ENCODE measurements around the gene SPINK1.
"Not testable (repeated sequence)": the region's sequence is repeated elsewhere in the genome, so short reads cannot be mapped to it uniquely, and the experiment has no call there.

SPINK1 gene

DNA sequence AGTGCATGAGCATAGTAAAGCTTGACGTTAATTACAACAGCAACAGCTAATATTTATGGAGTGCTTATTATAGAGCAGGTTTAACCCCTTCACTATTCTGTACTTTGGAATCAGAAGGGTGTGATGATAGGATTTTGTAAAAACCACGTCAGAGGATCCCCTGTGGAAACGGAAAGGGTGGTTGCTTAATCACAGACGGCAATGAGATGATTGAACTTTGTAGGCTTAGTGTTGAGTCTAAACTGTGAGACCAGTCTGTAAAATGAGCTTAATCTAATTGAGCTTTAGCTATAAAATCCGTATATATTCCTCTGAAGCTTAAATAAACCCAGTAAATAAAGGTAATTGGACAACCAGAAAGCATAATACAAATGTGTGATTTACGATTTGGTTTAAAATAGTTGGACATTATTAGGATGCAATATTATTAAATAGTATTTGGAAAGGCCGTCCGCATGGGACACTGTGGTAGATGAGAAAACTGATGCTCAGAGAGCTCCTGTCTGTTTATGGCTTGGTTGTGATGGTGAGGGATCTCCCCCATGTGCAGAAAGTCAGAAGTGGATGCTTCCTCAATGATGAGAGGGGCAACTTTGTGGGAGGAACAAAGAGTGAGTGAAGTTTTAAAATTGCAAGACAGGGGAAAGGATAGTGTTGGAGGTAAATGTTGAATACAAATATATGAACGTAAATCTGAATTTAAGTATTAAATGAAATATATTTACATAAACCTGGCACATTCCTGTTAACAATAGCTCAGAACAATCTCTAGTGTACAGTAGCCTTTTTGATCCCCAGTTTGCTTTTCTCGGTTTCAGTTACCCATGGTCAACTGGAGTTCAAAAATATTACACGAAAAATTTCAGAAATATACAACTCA is 23.7 kb upstream of the SPINK1 start:
- no peak for DNase-seq (ENCODE audit: low spot score)

DNA sequence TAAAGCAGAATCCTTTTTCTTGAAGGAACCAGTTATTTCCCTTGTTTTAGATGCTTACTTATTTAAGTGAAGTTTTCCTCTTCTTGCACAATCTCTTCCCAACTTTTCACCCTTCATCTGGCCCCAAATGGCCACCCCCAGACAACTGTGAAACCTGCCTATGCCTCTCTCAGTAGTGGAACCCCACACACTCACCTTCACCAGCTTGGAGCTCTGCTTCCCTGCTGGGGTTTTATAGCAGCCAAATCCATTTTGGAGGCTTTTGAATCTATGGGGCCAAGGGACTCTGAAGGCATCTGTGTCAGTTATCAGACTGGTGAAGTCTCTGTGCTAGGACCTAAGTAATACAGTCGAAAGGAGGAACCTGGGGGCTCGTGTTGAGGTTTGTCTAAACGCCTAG is 22.9 kb upstream of the SPINK1 start:
- DNase-seq (ENCODE audit: low spot score) = no peak

DNA sequence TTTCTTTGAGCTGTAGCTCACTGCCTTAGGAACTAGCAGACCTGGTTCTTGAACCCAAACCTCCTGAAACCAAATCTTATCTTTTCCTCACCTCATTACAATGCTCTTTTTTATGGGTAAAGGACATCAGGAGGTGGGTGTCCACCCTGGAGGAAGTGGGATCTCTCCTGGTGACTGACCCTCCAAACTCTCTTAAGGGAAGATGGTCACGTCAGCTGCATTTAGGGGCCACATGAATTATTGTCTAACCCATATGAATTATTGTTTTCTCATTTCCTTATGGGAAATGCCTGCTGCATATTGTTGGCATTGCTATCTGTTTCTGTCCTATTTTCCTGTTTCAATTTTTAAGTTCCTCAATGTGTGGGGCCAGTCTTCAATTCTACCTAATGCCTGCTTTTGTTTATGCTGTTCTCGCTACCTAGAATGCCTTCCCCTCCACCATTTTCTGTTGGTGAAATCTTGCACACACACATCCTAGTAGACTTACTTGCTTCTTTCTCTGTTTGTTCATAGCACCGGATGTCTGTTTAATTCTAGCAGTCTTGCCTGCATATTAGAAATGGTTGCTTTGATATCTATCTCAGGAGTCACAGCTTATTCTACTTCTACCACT is 22.0 kb upstream of the SPINK1 start:
- DNase-seq (ENCODE audit: low spot score) = no peak

DNA sequence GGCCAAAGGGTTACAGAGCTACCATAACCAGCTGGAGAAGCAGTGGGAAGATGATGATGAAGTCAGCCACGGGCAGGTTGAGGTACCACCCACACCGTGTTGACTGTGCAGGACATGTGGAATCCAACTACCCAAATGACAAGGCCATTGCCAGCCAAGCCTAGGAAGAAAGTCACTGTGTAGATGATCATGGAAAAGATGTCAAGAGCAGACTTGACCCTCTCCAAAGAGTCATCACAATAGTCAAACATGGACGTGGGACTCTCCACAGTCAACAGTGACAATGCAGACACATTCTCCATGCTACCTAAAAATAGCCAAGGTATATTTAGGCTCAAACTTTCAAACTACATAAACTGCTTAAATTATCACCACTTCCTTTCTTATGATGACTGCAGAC is 20.9 kb upstream of the SPINK1 start:
- DNase-seq (ENCODE audit: low spot score) = no peak

DNA sequence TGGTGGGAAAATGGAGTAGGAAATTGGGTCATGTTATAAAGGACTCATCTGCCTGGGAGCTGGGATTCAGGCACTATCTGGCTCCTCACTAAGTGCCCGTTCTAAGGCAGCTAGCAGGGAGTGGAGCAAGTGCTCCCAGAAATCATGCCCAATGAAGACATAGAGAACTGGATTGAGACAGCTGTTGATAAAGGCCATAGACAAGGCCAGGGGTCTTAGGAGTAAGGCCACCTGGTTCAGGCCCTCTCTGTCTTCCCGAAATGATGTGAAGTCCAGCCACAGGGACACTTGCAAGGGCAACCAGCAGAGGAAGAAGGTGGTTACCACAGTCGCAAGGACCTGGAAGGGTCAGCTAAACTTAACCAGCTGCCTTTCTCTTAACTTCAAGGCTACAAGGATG is 20.1 kb upstream of the SPINK1 start:
- no peak for DNase-seq (ENCODE audit: low spot score)

DNA sequence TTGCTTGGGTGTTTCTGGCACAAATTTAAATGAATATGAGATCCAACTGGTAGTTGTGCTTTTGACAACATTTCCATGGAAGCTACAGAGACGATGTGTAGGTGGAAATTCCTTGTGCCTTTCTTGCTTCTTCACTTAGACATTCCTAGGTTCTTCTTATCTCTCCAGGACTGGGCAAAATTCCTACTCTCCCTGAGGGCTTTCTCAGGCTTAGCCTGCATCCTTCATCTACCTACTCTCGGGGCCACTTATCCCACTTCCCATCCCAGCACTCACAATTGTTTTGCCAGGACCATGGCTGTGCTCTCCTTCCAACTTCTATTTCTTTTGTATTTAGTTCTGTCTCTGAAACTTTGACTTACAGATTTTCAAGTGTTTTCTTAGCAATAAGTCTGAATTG is 17.8 kb upstream of the SPINK1 start:
- DNase-seq (ENCODE audit: low spot score) = no peak

DNA sequence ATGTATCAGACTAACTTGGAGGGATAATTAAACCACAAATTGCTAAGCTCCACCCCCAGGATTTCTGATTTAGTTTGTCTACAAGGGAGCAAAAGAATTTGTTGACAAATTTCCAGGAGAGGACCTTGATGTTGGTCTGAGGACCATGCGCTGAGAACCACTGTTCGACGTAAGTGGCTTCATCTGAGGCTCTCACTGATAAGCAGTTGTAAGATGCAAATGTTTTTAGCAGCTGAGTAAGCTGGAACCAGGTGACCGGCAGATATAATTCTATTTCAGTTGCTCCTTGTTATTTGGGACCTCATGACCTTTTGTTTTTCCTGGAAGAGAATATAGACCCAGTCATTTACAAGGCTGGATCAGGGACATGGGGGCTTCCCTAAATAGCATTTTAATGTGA is 14.1 kb upstream of the SPINK1 start:
- no peak for DNase-seq (ENCODE audit: low spot score)

DNA sequence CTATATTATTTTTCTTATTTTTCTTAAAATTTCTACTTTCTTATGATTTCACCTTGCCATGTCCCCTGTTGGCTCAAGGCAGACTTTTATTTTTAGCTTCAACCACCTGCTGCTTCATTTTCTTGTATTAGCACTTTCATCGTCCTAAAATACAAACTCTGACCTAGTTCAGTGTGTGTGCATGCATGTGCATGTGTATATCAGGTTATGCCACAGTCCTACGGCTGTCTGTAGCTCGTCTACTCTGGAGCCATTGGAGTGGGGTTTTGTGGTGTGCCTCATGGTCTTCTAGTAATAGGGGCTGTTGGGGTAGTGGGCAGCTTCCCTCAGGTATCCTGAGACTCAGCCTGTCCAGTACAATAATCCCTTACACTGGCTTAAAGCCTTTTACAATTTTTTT is 13.4 kb upstream of the SPINK1 start:
- no peak for DNase-seq (ENCODE audit: low spot score)

DNA sequence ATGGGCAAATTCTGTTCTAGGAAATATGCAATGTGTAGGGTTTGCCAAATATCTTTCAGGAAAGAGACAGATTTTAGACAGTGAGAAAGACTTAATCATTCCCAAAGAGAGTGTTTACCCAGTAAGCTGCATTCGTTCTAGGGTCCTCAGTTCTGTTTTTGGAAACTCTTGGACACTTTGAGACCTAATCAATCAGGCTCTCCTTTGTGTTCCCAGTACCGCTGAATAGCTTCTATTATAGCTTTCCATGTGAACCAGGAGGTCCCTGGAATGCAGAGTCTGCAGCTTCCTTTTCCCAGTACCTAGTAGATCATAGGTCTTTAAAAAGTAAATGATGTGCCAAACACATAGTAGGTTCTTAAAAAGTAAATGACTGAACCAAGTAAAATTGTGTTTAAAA is 11.4 kb upstream of the SPINK1 start:
- DNase-seq (ENCODE audit: low spot score) = no peak

DNA sequence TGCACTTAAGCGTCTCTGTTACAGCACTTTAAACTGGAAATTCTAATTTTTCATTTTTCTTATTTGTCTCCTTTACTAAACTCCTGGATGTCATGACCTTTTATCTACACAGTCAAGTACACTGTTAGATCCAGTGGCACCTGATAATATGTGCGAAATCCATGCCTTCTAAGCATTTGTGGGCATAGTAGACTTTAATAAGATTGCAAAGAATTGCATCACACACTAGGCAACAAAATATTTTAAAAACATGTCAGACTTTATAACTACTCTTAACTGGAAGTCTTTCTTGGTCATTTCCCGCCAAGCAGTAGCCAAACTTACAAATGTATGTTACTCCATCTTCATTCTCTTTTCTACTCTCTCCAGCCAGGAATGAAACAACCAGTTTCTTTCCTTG is 5.0 kb upstream of the SPINK1 start:
- DNase-seq (ENCODE audit: low spot score) = no peak

DNA sequence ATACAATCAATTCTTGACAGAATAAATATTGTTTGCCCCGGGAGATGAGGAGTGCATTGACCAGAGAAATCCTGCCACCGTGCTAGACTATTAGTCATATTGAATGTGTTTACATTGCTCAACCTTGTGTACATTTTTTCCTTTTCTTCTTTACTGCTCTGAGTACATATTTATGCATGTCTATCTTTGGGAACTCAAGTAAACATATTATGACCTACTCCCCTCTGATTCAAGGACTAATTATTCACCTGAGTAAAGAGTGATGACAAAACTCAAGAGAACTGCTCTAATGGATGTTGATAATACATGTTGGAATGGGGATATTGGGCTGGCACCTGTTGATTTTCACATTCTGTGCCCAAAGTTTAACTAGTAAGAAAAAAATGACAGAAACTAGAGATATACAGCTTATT is 3.9 kb upstream of the SPINK1 start:
- DNase-seq (ENCODE audit: low spot score) = no peak

DNA sequence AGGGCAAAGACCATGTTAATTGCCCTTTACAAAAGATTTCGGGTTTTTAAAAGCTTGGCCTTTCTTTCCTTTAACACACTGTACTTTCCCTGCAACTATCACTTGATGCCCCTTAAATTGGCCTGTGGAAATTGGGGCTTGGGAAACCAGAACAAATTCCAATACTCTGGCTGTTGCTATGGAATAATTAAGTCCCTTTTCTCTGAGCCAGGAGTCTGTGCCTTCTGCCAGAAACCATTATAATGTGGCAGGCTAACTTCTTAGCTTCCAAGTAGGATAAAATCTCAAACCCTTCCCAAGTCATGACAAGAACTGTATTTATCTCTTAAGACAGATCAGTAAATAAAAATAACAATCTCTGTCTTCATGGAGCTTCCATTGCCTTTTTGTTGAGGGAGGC is 1.1 kb upstream of the SPINK1 start:
- no peak for DNase-seq (ENCODE audit: low spot score)

DNA sequence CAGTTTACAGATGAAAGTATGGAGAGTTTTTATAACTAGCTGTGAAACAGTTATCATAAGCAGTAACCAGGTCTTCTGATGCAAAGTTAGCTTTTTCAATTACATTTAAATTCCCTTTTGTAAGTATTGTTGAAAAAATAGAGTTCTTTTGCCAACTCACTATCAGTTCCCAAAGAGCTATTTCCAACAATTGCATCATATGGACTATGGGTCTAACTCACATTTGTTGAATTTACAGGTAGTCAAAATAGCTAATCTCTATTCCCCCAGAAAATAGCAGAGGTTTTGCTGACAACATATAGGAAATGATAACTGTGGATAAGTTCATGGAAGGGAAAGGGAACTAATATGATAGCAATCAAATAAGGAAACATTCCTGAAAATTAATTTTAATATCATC is 1.4 kb downstream of the SPINK1 start:
- DNase-seq (ENCODE audit: low spot score) = no peak

DNA sequence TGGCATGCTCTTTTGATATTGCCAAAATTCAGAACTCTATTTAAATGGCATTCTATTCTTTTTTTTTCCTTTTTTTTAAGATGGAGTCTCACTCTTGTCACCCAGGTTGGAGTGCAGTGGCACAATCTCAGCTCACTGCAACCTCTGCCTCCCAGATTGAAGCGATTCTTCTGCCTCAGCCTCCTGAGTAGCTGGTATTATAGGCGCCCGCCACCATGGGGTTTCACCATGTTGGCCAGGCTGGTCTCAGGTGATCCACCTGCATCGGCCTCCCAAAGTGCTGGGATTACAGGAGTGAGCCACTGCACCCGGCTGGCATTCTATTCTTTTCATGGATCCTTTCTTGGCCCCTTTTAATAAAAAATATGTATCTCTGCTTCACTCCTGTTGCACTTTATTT is 4.5 kb downstream of the SPINK1 start:
- DNase-seq (ENCODE audit: low spot score) = not testable (repeated sequence)

DNA sequence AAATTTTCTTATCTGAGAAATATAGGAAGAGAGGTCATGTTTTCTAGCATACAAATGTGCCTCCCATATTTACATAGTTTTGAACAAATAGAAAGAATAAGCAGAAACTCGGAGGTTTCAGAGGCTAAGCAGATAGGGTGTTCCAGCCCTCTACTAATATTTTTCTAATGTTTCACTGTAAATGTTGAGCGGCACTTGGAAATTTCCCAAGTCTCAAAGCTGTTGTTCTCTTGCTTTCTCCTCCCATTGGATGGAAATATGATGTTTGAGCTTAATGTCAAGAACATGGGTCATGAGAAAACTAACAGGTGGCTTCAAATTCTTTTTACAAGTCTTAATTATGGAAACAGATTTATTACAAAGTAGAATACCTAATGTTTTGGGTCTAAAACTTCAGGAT is 5.1 kb downstream of the SPINK1 start:
- no peak for DNase-seq (ENCODE audit: low spot score)

DNA sequence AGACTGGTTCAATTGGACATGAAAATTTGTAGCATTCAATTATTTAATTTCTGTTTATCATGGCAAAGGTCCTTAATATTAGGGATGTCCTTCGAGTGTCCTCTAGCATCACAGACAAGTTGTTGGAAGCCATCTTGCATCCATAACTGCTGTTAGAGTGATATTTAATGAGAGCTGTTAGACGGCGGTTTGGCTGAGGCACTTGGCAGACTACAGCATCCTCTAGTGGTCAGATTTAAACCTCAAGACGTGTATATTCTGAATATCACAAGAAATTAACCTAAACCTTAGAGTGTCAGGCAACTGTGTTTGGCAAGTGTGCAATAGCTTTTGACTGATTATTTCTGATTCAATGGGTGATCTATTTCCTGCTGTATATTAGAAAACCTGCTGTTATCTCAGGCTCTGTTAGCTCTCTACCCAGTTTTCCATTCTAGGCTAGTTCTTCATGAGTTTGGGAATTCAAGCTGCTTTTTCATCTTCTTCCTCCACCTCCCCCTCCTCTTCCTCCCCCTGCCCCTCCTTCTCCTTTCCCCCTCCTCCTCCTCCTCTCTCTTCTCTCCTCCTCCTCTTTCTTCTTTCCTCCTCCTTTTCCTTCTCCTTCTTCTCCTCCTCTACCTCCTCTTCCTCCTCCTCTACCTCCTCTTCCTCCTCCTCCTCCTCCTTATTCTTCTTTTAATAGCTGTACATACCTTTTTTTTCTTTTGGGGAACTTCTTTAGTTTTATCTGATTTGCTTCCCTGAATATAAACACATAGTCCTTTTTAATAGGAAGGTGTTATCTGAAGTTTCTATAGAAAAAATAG is 8.6 kb downstream of the SPINK1 start:
- peak; percentile 32 for DNase-seq (ENCODE audit: low spot score)

DNA sequence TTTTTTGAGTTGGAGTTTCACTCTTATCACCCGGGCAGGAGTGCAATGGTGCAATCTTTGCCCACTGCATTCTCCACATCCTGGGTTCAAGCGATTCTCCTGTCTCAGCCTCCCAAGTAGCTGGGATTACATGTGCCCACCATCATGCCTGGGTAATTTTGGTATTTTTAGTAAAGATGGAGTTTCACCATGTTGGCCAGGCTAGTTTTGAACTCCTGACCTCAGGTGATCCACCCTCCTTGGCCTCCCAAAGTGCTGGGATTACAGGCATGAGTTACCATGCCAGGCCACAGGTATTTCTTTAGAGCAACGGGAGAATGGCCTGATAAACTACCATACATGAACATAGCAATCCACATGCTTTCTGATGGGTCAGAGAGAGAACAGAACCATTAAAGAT is 9.2 kb downstream of the SPINK1 start:
- not testable (repeated sequence) for DNase-seq (ENCODE audit: low spot score)

DNA sequence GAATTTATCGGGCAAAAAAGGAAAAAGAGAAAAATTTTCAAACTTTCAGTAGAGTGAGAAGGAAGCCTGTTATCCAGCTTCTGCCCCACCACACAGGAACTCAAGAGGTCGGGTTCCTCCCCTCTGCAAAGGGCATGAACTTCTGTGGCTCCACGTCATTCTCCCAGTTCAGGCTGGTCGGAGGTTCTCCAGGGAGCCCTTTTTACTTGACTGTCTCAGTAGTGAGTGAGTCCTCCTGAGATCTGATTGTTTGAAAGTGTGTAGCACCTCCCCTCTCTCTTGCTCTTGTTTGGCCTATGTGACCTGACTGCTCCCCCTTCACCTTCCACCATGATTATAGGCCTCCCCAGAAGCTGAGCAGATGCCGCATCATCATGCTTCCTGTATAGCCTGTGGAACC is 9.7 kb downstream of the SPINK1 start:
- DNase-seq (ENCODE audit: low spot score) = no peak

DNA sequence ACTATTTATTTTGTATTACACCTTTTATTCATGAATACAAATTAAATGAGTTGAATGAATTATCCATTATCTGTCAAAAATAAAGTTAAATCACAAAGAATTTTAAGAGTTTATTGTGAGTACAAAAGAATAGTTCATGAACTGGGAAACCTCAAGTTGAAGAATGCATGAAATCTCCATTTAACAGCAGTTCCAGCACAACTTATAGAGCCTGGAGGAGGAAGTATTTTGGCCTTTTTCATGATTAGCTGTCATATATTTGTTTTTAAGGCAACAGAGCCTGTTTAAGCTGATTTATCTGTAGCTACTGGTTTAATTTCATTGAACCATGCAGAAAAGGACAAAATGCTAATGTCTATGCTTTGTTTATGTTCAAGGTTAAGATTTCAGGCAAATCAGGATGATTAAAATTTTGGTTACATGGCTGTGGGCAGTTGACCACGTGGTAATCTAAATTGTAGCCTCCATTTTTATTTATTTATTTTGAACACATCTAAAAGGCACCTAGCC is 12.2 kb downstream of the SPINK1 start:
- no peak for DNase-seq (ENCODE audit: low spot score)

DNA sequence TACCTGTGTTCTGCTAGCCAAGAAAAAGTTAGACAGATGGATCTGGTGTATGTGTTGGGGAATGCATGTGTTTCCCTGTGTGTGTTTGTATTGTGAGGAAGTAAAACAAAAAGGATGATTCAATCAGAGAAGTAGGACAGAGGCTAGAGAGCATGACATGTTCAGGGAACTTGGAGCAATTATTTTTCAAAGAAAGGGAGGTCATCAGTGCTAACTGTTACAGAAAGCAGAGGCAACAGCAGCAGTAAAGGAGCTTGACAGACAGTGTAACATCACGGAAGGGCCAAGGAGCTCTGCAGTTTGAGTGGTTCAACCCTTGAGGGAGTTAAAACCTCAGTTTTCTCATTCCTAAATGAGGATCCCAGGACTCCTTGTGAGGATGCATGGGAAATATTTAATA is 13.2 kb downstream of the SPINK1 start:
- DNase-seq (ENCODE audit: low spot score) = no peak

DNA sequence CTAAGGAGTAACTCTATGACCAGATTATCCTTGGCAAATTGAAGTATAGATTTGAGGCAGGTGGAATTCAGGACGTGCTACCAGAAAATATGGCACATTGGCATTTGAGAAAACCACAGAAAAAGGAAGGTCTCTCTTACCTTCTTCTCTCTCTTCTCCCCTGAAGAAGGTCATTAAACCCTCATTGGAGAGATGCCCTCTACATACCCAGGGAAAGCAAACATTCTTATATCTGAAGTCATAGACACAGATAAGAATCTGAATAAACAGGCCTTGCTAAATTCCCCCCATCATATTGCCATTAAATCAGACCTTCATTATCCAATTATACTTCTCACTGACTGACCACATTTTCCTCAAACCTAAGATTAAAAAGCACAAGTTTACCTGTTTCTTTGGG is 17.8 kb downstream of the SPINK1 start:
- DNase-seq (ENCODE audit: low spot score) = no peak

DNA sequence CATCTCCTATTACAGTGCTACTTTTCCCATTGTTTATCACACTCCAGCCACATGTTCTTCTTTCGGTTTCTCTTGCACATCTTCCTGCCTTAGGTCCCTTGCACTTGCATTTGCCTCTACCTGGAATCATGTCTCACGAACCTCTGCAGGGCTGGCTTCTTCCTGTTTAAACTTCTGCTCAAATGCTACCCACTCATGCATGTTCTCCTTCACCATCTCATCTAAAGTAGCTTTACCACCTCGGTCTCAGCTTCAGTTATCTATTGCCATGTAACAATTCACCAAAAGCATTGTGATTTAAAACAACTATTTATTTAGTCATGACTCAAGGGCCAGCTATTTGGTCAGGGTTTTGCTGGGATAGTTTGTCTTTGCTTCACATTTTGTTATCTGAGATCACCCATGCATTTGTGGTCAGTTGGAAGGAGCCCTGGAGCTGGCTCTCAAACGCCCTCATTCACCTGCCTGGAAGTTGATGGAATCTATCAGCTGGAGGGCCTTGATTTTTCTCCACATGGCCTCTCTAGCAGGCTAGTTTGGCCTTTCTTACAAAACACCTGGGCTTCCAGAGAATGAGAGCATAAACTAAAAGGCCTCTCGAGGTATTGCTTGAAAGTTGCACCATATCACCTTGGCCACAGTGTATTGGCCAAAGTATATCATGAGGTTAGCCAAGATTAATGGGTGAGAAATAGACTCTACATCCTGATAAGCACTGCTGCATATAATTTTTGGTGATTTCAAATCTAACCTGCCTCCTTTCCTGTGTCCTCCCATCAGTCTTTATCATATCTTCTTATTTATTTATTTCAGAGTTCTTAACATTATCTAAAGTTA is 21.4 kb downstream of the SPINK1 start:
- DNase-seq (ENCODE audit: low spot score) = no peak
